GM13977 (cell line): ENCODE measurements around the gene KDM3B.

ENCODE experiments used
- DNase-seq: peaks from one replicate; pipeline ENCODE4 v3.0.0; 2012; ENCODE audit warnings: low spot score
- CTCF ChIP-seq: IDR thresholded peaks from 2 replicates; pipeline ENCODE4 v1.5.1; 2012; ENCODE audit warnings: mild to moderate bottlenecking, control low read depth; ENCODE audit not compliant: insufficient read depth; ENCODE audit errors: extremely low read depth, missing control alignments
- in situ Hi-C: fragments of 300-500 bp; cut with MboI; formaldehyde crosslinking; loops from one replicate; pipeline ENCODE4 v1.12.0; 2022; ENCODE audit warnings: low sequenced_read_pairs, low pct_unique_long_range_greater_than_20kb, mixed read lengths, inconsistent platforms; ENCODE audit not compliant: unreplicated experiment

KDM3B gene

GRCh38 chr5:138482638-138483037 is 130.2 kb downstream of the KDM3B start:
- DNase-seq, result no peak
- in situ Hi-C loops, result no loop called here
- no peak for TF ChIP-seq CTCF
